DOHH2 (cell line): Measurements from ENCODE around the gene ZNF79.

ENCODE experiments used
- CTCF ChIP-seq: fragments of 200-600 bp; sonication (generic); IDR thresholded peaks from one replicate; pipeline ENCODE4 v1.5.1; 2014; ENCODE audit warnings: antibody characterized with exemption, mild to moderate bottlenecking, low read depth, low read length; ENCODE audit not compliant: poor library complexity, severe bottlenecking
- EZH2phosphoT487 ChIP-seq: fragments of 200-600 bp; sonication (generic); IDR thresholded peaks from 2 replicates; pipeline ENCODE4 v1.6.1; 2017; ENCODE audit warnings: borderline replicate concordance, mild to moderate bottlenecking, antibody characterized with exemption, low read length, moderate library complexity, mixed read lengths

- no peak for TF ChIP-seq CTCF
- TF ChIP-seq EZH2phosphoT487 = no peak
Observed at GRCh38 chr9:127458921-127459320, 34.7 kb downstream of the ZNF79 start.
